ENCODE results near the gene SORCS2.

GRCh38 chr4:7632971-7633370 is 440.6 kb downstream of the SORCS2 start:
- TF ChIP-seq CTCF (IDR thresholded peaks at IDR 0.05) (no peak), POLR2A (IDR thresholded peaks at IDR 0.05) (no peak), POLR2AphosphoS5 (IDR thresholded peaks at IDR 0.05) (no peak)
